Measurements from ENCODE around the gene POMGNT1.

DNA sequence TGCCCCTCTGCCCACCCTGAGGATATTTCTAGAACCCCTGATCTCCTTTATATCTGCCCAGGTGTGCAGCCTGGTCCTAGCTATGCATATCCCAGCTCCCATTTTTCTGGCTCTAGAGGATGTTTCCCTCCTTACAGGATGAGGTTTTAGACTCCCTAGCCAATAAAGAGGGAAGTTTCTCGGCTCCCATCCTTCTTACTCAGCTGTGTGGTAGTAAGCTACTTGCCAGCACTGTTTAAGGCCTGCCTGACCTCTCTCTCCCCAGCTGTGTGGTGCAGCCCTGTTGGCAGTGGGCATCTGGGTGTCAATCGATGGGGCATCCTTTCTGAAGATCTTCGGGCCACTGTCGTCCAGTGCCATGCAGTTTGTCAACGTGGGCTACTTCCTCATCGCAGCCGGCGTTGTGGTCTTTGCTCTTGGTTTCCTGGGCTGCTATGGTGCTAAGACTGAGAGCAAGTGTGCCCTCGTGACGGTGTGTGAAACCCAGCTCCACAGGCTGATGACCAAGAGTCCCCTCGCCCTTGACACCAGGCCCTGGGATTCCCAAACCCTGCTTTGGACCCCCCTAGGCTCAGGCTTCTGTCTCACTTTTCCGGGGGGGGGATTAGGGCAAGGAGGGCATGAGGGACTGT is 14.2 kb downstream of the POMGNT1 start:
- TF ChIP-seq, protein P1, sequence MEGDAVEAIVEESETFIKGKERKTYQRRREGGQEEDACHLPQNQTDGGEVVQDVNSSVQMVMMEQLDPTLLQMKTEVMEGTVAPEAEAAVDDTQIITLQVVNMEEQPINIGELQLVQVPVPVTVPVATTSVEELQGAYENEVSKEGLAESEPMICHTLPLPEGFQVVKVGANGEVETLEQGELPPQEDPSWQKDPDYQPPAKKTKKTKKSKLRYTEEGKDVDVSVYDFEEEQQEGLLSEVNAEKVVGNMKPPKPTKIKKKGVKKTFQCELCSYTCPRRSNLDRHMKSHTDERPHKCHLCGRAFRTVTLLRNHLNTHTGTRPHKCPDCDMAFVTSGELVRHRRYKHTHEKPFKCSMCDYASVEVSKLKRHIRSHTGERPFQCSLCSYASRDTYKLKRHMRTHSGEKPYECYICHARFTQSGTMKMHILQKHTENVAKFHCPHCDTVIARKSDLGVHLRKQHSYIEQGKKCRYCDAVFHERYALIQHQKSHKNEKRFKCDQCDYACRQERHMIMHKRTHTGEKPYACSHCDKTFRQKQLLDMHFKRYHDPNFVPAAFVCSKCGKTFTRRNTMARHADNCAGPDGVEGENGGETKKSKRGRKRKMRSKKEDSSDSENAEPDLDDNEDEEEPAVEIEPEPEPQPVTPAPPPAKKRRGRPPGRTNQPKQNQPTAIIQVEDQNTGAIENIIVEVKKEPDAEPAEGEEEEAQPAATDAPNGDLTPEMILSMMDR (IDR thresholded peaks at IDR 0.05; ENCODE audit: low read depth, low read length): no peak
- no peak for TF ChIP-seq POLR2A (IDR thresholded peaks at IDR 0.05; ENCODE audit: extremely low read depth, insufficient read length)
- TF ChIP-seq, protein P2, sequence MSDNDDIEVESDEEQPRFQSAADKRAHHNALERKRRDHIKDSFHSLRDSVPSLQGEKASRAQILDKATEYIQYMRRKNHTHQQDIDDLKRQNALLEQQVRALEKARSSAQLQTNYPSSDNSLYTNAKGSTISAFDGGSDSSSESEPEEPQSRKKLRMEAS (IDR thresholded peaks at IDR 0.05; ENCODE audit: low read depth, low read length): no peak
